CD8-positive, alpha-beta memory T cell (primary cell): ENCODE data around the gene LCMT1. TPM values are rescaled to one million over a fixed set of nuclear protein-coding genes. Genes with fewer than 3 reads are reported as not detected.
"Not testable (repeated sequence)": the region's sequence is repeated elsewhere in the genome, so short reads cannot be mapped to it uniquely, and the experiment has no call there.

Source experiments
- CTCF ChIA-PET: fragments of 350-600 bp; sonication (Branson Sonifier 250); formaldehyde crosslinking; loops from one replicate; lab custom pipeline; 2021; ENCODE audit warnings: antibody characterized with exemption; lab: Charles Lee
- POLR2A ChIA-PET: fragments of 350-600 bp; sonication (Branson Sonifier 250); formaldehyde crosslinking; loops from one replicate; lab custom pipeline; 2021; ENCODE audit warnings: antibody characterized with exemption; lab: Charles Lee
- DNase-seq, 5 donors: peaks; one replicate each; pipeline versions ENCODE4 v3.0.0 to v3.0.0-alpha.2; 2020 to 2022; ENCODE audit warnings: mixed read lengths in 1 of 5
- H3K27ac ChIP-seq: one replicate; pipeline ENCODE4 v1.7.0; 2013; ENCODE audit warnings: low read depth, mild to moderate bottlenecking, low read length, moderate library complexity
- H3K27me3 ChIP-seq: 2 replicates; pipeline ENCODE4 v1.7.0; 2013; ENCODE audit warnings: low read length, mild to moderate bottlenecking; ENCODE audit not compliant: insufficient read depth, poor library complexity, severe bottlenecking
- H3K36me3 ChIP-seq: 2 replicates; pipeline ENCODE4 v1.7.0; 2013; ENCODE audit warnings: mild to moderate bottlenecking, low read length, moderate library complexity; ENCODE audit not compliant: insufficient read depth
- H3K4me1 ChIP-seq: 2 replicates; pipeline ENCODE4 v1.7.0; 2013; ENCODE audit warnings: mild to moderate bottlenecking, low read length, moderate library complexity; ENCODE audit not compliant: insufficient read depth
- H3K4me3 ChIP-seq: 2 replicates; pipeline ENCODE4 v1.7.0; 2013; ENCODE audit warnings: mild to moderate bottlenecking, low read length
- H3K9me3 ChIP-seq: 2 replicates; pipeline ENCODE4 v1.7.0; 2013; ENCODE audit warnings: mild to moderate bottlenecking, low read length
- H3K27ac Mint-ChIP-seq, 8 donors: one replicate each; pipeline ENCODE4 v1.8.0; 2020 to 2021; ENCODE audit warnings: mixed read lengths in 8 of 8, mild to moderate bottlenecking in 6 of 8, inconsistent platforms in 3 of 8, moderate library complexity in 3 of 8
- H3K27me3 Mint-ChIP-seq, 2 donors: one replicate each; pipeline ENCODE4 v1.8.0; 2020 to 2021; ENCODE audit warnings: mixed read lengths in 2 of 2, mild to moderate bottlenecking in 1 of 2, moderate library complexity in 1 of 2
- H3K36me3 Mint-ChIP-seq, 3 donors: one replicate each; pipeline ENCODE4 v1.8.0; 2020 to 2021; ENCODE audit warnings: mixed read lengths in 3 of 3, inconsistent platforms in 1 of 3, mild to moderate bottlenecking in 1 of 3
- H3K4me1 Mint-ChIP-seq, 3 donors: one replicate each; pipeline ENCODE4 v1.8.0; 2020 to 2021; ENCODE audit warnings: mixed read lengths in 3 of 3, inconsistent platforms in 1 of 3, mild to moderate bottlenecking in 1 of 3
- H3K4me3 Mint-ChIP-seq, 7 donors: one replicate each; pipeline ENCODE4 v1.8.0; 2020 to 2021; ENCODE audit warnings: mixed read lengths in 7 of 7, mild to moderate bottlenecking in 6 of 7, moderate library complexity in 4 of 7, inconsistent platforms in 2 of 7
- H3K9me3 Mint-ChIP-seq, 5 donors: one replicate each; pipeline ENCODE4 v1.8.0; 2020 to 2022; ENCODE audit warnings: mixed read lengths in 5 of 5, mild to moderate bottlenecking in 3 of 5, moderate library complexity in 2 of 5, inconsistent platforms in 1 of 5
- polyA plus RNA-seq: library from polyadenylated mRNA; unstranded; fragments of 300-500 nt; fragmentation: Illumina TruSeq; gene quantifications from one replicate; pipeline ENCODE4 v1.2.3, GENCODE V29; 2021
- total RNA-seq, 2 experiments: library from RNA; stranded (reverse); gene quantifications; one replicate each; pipeline ENCODE4 v1.2.3, GENCODE V29; 2021

Gene LCMT1
- total and polyA plus RNA-seq, 3 experiments from 2014 or later, result 43.6 to 54.3 (median 43.8) TPM

DNA sequence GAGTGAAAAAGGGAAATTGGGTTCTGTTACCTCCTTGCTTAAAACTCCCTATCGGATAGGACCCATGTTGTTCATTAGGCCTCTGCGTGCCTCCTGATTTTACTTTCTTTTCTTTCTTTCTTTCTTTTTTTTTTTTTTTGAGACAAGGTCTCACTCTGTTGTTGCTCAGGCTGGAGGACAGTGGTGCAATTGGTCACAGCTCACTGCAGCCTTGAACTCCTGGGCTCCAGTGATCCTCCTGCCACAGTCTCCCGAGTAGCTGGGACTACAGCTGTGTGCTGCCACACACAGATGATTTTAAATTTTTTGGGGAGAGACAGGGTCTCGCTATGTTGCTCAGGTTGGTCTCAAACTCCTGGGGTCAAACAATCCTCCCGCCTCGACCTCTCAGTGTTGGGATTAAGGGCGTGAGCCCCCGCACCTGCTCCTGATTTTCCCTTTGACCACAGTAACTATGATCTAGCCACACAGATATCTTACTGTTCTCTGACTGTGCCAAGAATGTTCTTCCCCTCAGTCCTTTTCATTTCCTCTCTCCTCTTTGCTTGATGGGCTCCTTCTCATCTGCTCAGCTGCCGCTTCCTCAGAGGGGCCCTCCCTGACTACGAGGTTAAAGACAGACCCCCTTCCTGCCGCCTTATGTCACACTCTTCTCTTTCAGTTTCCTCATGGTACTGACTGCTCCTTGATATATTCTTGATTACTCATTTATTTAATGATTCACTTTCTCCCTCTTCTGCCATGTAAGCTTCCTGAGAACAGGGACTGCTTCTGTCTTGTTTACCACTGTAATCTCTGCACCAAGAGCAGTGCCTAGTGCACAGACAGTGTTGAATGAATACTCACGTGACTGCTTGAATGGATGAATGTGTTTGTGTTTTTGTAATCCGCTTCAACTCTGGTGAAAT, 44.3 kb downstream of the LCMT1 start:
- H3K4me1 Mint-ChIP-seq, result peaks cover 0 to 11% (median 3%) of the 10 kb centered on the region in 3 donors
- POLR2A ChIA-PET, result no interaction called here
- DNase-seq, result no peak

DNA sequence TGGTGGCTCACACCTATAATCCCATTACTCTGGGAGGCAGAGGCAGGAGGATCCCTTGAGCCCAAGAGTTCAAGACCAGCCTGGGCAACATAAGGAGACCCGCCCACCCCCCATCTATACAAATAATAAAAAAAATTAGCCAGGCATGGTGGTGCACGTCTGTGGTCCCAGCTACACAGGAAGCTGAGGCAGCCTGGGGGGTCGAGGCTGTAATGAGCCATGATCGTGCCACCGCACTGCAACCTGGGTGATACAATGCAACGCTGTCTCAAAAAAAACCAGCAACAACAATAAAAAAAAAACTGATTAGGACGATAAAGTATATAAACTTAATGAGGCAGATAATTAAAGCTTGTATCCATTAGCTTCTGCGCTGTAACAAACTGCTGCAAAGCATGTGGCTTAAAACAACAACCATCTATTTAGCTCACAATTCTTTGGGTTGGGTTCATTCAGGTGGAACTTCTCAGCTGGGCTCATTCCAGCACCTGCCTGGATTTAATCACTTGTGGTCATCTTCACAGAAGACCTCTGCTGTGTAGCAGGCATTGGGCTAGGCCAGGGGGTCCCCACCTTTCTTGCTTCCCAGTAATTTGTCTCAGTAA, 45.8 kb downstream of the LCMT1 start:
- H3K27ac Mint-ChIP-seq, result peak overlapping the region in 2 of 8 donors; percentile 6 to 91
- CTCF ChIA-PET, result no interaction called here
- POLR2A ChIA-PET, result no interaction called here
- no peaks in the 10 kb centered on the region for H3K9me3 Mint-ChIP-seq
- H3K4me1 Mint-ChIP-seq, result peaks cover 0 to 11% (median 3%) of the 10 kb centered on the region in 3 donors
- Histone ChIP-seq H3K27ac (no peak overlapping the region), H3K4me3 (no peak overlapping the region), H3K4me1 (no peaks in the 10 kb centered on the region), H3K9me3 (no peaks in the 10 kb centered on the region), H3K36me3 (peaks cover 12% of the 10 kb centered on the region), H3K27me3 (no peaks in the 10 kb centered on the region)
- DNase-seq, result no peak
- no peak overlapping the region for H3K4me3 Mint-ChIP-seq
- H3K27me3 Mint-ChIP-seq, result no peaks in the 10 kb centered on the region
- H3K36me3 Mint-ChIP-seq, result peaks cover 8 to 80% (median 24%) of the 10 kb centered on the region in 3 donors

More for the DNA sequence above, 44.3 kb downstream of the LCMT1 start:
- Histone ChIP-seq H3K27me3 (no peaks in the 10 kb centered on the region), H3K4me1 (no peaks in the 10 kb centered on the region), H3K27ac (no peak overlapping the region), H3K4me3 (no peak overlapping the region), H3K36me3 (peaks cover 8% of the 10 kb centered on the region), H3K9me3 (no peaks in the 10 kb centered on the region)
- H3K27ac Mint-ChIP-seq, result peak overlapping the region in 7 of 8 donors; percentile 4 to 95 (median 52)
- H3K27me3 Mint-ChIP-seq, result no peaks in the 10 kb centered on the region
- H3K4me3 Mint-ChIP-seq, result no peak overlapping the region
- CTCF ChIA-PET, result no interaction called here
- H3K36me3 Mint-ChIP-seq, result peaks cover 0 to 81% (median 21%) of the 10 kb centered on the region in 3 donors
- H3K9me3 Mint-ChIP-seq, result no peaks in the 10 kb centered on the region

DNA sequence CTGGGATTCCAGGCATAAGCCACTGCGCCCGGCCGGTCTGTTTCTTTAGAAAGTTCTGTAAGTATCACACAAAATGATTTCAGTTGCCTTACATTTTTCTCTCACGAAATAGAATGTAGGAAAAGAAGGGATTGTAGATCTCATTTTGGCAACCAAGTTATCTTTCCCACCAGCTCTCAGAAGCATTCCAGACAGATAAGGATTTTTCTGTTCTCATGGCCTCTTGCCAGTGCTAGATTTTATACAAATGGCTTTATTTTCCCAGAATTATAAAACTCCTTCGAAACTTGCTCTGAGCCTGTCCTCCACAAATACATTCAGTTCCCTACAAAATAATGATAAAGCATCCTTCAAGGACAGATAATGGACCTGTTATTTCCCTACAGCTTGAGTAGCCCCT, 46.9 kb downstream of the LCMT1 start:
- peaks cover 0 to 11% (median 3%) of the 10 kb centered on the region in 3 donors for H3K4me1 Mint-ChIP-seq
- POLR2A ChIA-PET, result no interaction called here
- no peaks in the 10 kb centered on the region for H3K27me3 ChIP-seq
- CTCF ChIA-PET, result no interaction called here
- DNase-seq, result no peak
- no peaks in the 10 kb centered on the region for H3K9me3 ChIP-seq
- H3K4me3 ChIP-seq, result no peak overlapping the region
- no peaks in the 10 kb centered on the region for H3K27me3 Mint-ChIP-seq
- H3K4me3 Mint-ChIP-seq, result no peak overlapping the region
- no peaks in the 10 kb centered on the region for H3K4me1 ChIP-seq
- H3K27ac ChIP-seq, result no peak overlapping the region
- H3K36me3 ChIP-seq, result peaks cover 16% of the 10 kb centered on the region
- peak overlapping the region in 2 of 8 donors; percentile 33 to 50 for H3K27ac Mint-ChIP-seq
- no peaks in the 10 kb centered on the region for H3K9me3 Mint-ChIP-seq
- H3K36me3 Mint-ChIP-seq, result peaks cover 8 to 76% (median 23%) of the 10 kb centered on the region in 3 donors

DNA sequence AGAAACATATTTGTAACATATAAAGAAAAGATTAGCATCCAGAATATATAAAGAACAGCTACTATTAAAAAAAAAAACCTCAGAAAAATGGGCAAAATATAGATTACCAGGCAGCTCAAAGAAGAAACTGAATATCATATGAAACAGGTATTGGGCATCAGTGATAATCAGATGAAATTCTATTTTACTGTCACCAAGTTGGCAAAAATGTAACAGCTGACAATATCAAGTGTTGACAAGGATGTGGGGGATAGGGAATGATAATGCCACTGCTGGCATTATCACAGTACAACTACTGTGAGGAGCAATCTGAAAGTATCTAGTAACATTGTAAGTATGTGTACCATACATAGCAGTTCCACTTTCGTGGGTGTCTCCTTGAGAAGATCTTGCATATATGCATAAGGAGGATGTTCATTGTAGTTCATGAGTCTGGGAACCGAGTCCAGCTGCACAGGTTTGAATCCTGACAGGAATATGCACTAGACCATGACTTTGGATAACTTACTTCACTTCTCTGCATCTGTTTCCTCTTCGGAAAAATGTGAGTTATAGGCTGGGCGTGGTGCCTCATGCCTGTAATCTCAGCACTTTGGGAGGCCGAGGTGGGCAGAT, 50.3 kb downstream of the LCMT1 start:
- H3K4me1 Mint-ChIP-seq, result peaks cover 0 to 4% (median 0%) of the 10 kb centered on the region in 3 donors
- H3K36me3 Mint-ChIP-seq, result peaks cover 15 to 86% (median 27%) of the 10 kb centered on the region in 3 donors
- H3K4me3 ChIP-seq, result no peak overlapping the region
- H3K4me1 ChIP-seq, result no peaks in the 10 kb centered on the region
- POLR2A ChIA-PET, result no interaction called here
- peak overlapping the region in 2 of 8 donors; percentile 8 to 64 for H3K27ac Mint-ChIP-seq
- no peak overlapping the region for H3K27ac ChIP-seq
- H3K36me3 ChIP-seq, result peaks cover 42% of the 10 kb centered on the region
- H3K9me3 ChIP-seq, result no peaks in the 10 kb centered on the region
- no peak for DNase-seq
- H3K9me3 Mint-ChIP-seq, result no peaks in the 10 kb centered on the region
- no peaks in the 10 kb centered on the region for H3K27me3 ChIP-seq
- no peaks in the 10 kb centered on the region for H3K27me3 Mint-ChIP-seq
- H3K4me3 Mint-ChIP-seq, result no peak overlapping the region
- CTCF ChIA-PET, result no interaction called here

DNA sequence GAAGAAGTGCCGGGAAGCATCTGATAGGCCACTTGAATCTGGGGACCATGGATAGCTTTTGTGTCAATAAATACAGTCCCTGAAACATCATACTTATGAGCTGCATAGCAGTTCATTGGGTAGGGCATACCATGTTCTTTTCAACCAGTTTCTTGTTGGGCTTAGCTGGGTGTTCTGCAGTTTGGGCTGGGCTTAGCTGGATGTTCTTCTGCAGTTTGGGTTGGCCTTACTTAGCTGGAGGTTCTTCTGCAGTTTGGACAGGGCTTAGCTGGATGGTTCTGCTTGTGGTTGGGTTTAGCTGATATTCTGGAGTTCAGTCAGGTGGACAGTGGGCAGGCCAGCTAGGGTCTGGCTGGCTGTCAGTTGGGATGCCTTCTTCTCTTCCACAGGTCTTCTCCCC, 52.1 kb downstream of the LCMT1 start:
- Mint-ChIP-seq H3K4me3 (no peak overlapping the region), H3K9me3 (no peaks in the 10 kb centered on the region), H3K4me1 (peaks cover 0 to 4% (median 0%) of the 10 kb centered on the region in 3 donors), H3K27me3 (no peaks in the 10 kb centered on the region), H3K36me3 (peaks cover 17 to 83% (median 27%) of the 10 kb centered on the region in 3 donors), H3K27ac (peak overlapping the region in 3 of 8 donors; percentile 0 to 56 (median 38))
- Histone ChIP-seq H3K4me1 (no peaks in the 10 kb centered on the region), H3K27me3 (no peaks in the 10 kb centered on the region), H3K4me3 (no peak overlapping the region), H3K27ac (no peak overlapping the region), H3K36me3 (peaks cover 42% of the 10 kb centered on the region), H3K9me3 (no peaks in the 10 kb centered on the region)
- no peak for DNase-seq
- ChIA-PET CTCF (no interaction called here), POLR2A (no interaction called here)

DNA sequence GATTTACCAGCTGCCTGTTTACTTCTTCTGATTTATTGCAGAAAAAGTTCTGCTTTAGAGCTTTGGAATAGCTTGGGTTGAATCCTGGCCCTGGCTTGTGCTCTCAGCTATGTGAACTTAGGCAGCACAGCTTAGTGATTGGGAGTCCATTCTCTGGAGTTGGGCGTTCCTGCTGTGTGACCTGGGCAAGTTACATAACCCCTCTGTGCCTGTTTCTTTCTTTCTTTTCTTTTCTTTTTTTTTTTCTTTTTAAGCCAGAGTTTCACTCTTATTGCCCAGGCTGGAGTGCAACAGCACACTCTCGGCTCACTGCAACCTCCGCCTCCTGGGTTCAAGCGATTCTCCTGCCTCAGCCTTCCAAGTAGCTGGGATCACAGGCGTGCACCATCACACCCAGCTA, 53.7 kb downstream of the LCMT1 start:
- CTCF ChIA-PET, result no interaction called here
- Mint-ChIP-seq H3K4me3 (no peak overlapping the region), H3K36me3 (peaks cover 23 to 86% (median 34%) of the 10 kb centered on the region in 3 donors), H3K4me1 (no peaks in the 10 kb centered on the region), H3K27ac (peak overlapping the region in 2 of 8 donors; percentile 73 to 76), H3K9me3 (no peaks in the 10 kb centered on the region), H3K27me3 (no peaks in the 10 kb centered on the region)
- Histone ChIP-seq H3K27me3 (no peaks in the 10 kb centered on the region), H3K4me3 (no peak overlapping the region), H3K9me3 (no peaks in the 10 kb centered on the region), H3K4me1 (no peaks in the 10 kb centered on the region), H3K36me3 (peaks cover 54% of the 10 kb centered on the region), H3K27ac (no peak overlapping the region)
- POLR2A ChIA-PET, result no interaction called here
- DNase-seq, result no peak

DNA sequence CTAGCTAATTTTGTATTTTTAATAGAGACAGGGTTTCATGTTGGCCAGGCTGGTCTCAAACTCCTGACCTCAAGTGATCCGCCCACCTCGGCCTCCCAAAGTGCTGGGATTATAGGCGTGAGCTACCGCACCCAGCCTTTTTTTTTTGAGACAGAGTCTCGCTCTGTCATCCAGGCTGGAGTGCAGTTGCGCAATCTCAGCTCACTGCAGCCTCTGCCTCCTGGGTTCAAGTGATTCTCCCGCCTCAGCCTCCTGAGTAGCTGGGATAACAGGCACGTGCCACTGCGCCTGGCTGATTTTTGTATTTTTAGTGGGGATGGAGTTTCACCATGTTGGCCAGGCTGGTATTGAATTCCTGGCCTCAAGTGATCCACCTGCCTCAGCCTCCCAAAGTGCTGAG, 56.4 kb downstream of the LCMT1 start:
- H3K9me3 Mint-ChIP-seq, CTCF ChIA-PET, H3K4me1 ChIP-seq, POLR2A ChIA-PET, H3K9me3 ChIP-seq, H3K27me3 ChIP-seq, DNase-seq, H3K27ac Mint-ChIP-seq, H3K4me3 Mint-ChIP-seq, H3K27ac ChIP-seq, H3K4me1 Mint-ChIP-seq, H3K27me3 Mint-ChIP-seq, H3K4me3 ChIP-seq: not testable (repeated sequence)
- peaks cover 64% of the 10 kb centered on the region for H3K36me3 ChIP-seq
- peaks cover 20 to 82% (median 35%) of the 10 kb centered on the region in 3 donors for H3K36me3 Mint-ChIP-seq

DNA sequence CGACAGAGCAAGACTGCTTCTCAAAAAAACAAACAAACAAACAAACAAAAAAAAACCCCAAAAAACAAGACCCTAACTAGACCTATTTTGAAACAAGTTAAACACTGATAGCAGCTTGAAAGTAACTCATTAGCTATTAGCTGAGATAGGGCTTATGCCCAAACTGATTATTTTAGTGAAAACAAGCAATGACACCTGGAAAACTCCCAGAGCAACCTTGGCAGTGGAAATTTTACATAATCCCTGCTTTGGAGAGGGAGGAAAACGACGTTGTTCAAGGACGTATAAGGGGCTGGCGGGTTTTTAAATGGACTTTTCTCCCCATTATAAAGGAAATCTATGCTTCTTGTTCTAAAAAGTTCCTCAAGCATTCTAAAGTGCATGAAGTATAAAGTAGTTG, 59.8 kb downstream of the LCMT1 start:
- Histone ChIP-seq H3K4me3 (no peak overlapping the region), H3K27me3 (no peaks in the 10 kb centered on the region), H3K36me3 (peaks cover 44% of the 10 kb centered on the region), H3K9me3 (no peaks in the 10 kb centered on the region), H3K4me1 (no peaks in the 10 kb centered on the region), H3K27ac (no peak overlapping the region)
- Mint-ChIP-seq H3K27me3 (no peaks in the 10 kb centered on the region), H3K9me3 (no peaks in the 10 kb centered on the region), H3K4me3 (no peak overlapping the region), H3K4me1 (no peaks in the 10 kb centered on the region), H3K36me3 (peaks cover 16 to 78% (median 37%) of the 10 kb centered on the region in 3 donors), H3K27ac (no peak overlapping the region)
- ChIA-PET POLR2A (no interaction called here), CTCF (no interaction called here)
- DNase-seq, result no peak
